Activated naive CD4-positive, alpha-beta T cell treated with Interleukin-2 at 50 U/mL for 16 hours (primary cell): ENCODE data around the gene LARP4B.
"Not testable (repeated sequence)": the region's sequence is repeated elsewhere in the genome, so short reads cannot be mapped to it uniquely, and the experiment has no call there.

Experiments
- DNase-seq: peaks from one replicate; pipeline ENCODE4 v3.0.0-alpha.2; 2020

The LARP4B gene

GRCh38 chr10:955820-956217 is 24.3 kb upstream of the LARP4B start:
- DNase-seq, result no peak

- no peak for DNase-seq
These were observed 23.8 kb upstream of the LARP4B start for GRCh38 chr10:955127-955819.

GRCh38 chr10:954396-954795 is 22.9 kb upstream of the LARP4B start:
- DNase-seq, result no peak

- no peak for DNase-seq
These were observed 22.3 kb upstream of the LARP4B start for GRCh38 chr10:953836-954235.

- no peak for DNase-seq
These were observed 17.9 kb upstream of the LARP4B start for GRCh38 chr10:949446-949845.

- DNase-seq, result no peak
These were observed 16.8 kb upstream of the LARP4B start for GRCh38 chr10:948347-948746.

GRCh38 chr10:947881-948280 is 16.4 kb upstream of the LARP4B start:
- no peak for DNase-seq

GRCh38 chr10:947051-947450 is 15.5 kb upstream of the LARP4B start:
- DNase-seq, result no peak

GRCh38 chr10:945778-946177 is 14.3 kb upstream of the LARP4B start:
- DNase-seq, result no peak

GRCh38 chr10:944034-944831 is 12.7 kb upstream of the LARP4B start:
- DNase-seq, result peak; percentile 29

GRCh38 chr10:943334-944033 is 12.0 kb upstream of the LARP4B start:
- no peak for DNase-seq

- no peak for DNase-seq
These were observed 7.6 kb upstream of the LARP4B start for GRCh38 chr10:938941-939678.

- DNase-seq, result no peak
These were observed 3.4 kb upstream of the LARP4B start for GRCh38 chr10:934746-935406.

- DNase-seq, result not testable (repeated sequence)
These were observed 2.7 kb upstream of the LARP4B start for GRCh38 chr10:934165-934564.

GRCh38 chr10:932589-932988 is 1.1 kb upstream of the LARP4B start:
- DNase-seq, result no peak

- DNase-seq, result peak; percentile 22
These were observed 730 bp downstream of the LARP4B start for GRCh38 chr10:930625-931325.

- no peak for DNase-seq
These were observed 1.4 kb downstream of the LARP4B start for GRCh38 chr10:929960-930624.

GRCh38 chr10:927131-927530 is 4.4 kb downstream of the LARP4B start:
- DNase-seq, result no peak

GRCh38 chr10:926075-926698 is 5.3 kb downstream of the LARP4B start:
- DNase-seq, result no peak

- DNase-seq, result no peak
These were observed 7.0 kb downstream of the LARP4B start for GRCh38 chr10:924524-924859.
